Pancreas (tissue), 10 donors: Measurements from ENCODE around the gene STRN. TPM values are rescaled to one million over a fixed set of nuclear protein-coding genes. Genes with fewer than 3 reads are reported as not detected.
"Not testable (repeated sequence)": the region's sequence is repeated elsewhere in the genome, so short reads cannot be mapped to it uniquely, and the experiment has no call there.

Source experiments
- ATAC-seq, 4 donors: fragments of 200-7000 bp; cut with Tn5 transposase; one replicate each; pipeline versions ENCODE4 v1.8.0 to v1.9.1; 2020; ENCODE audit warnings: mild to moderate bottlenecking in 4 of 4, moderate library complexity in 4 of 4
- DNase-seq, 6 donors: peaks; one replicate each; pipeline ENCODE4 v3.0.0-alpha.2; 2020
- FAIRE-seq: peaks from 2 replicates; lab custom pipeline; 2012; peaks lifted over from hg19 to GRCh38; lab: Jason Lieb, UNC
- H3K27ac ChIP-seq, 4 donors: fragments of 200-600 bp; sonication (generic); 1 replicate in 3 of 4; 2 replicates in 1 of 4; pipeline versions ENCODE4 v1.5.0 to v1.8.0; 2020
- H3K27me3 ChIP-seq, 4 donors: fragments of 200-600 bp; one replicate each; pipeline ENCODE4 v1.8.0; 2021
- H3K36me3 ChIP-seq, 3 donors: fragments of 200-600 bp; sonication (generic) in 1 of 3; one replicate each; pipeline versions ENCODE4 v1.5.0 to v1.8.0; 2020 to 2021
- H3K4me1 ChIP-seq, 3 donors: fragments of 200-600 bp; one replicate each; pipeline ENCODE4 v1.8.0; 2021
- H3K4me3 ChIP-seq, 4 donors: fragments of 200-600 bp; sonication (generic) in 2 of 4; one replicate each; pipeline versions ENCODE4 v1.5.0 to v1.8.0; 2020 to 2021
- H3K9me3 ChIP-seq, 4 donors: fragments of 200-600 bp; one replicate each; pipeline ENCODE4 v1.8.0; 2021
- CTCF ChIP-seq, 4 donors: fragments of 200-600 bp; sonication (generic) in 3 of 4; IDR thresholded peaks; one replicate each; pipeline versions ENCODE4 v1.5.0 to v1.8.0; 2021; ENCODE audit warnings: antibody characterized with exemption in 4 of 4
- WGBS, 2 donors: extraction: QIAGEN DNeasy Blood & Tissue Kit; methylation state at CpG; one replicate each; pipeline ENCODE4 v1.1.7; 2013; 5-methylcytosine and 5-hydroxymethylcytosine counted together
- intact Hi-C, 3 donors: fragments of 100-400 bp; cut with DNase I; formaldehyde crosslinking; loops; one replicate each; pipeline versions ENCODE4 v1.11.1 to v1.14.2; 2022
- polyA plus RNA-seq, 2 donors: library from polyadenylated mRNA; stranded (reverse); fragments of 200-250 nt; gene quantifications; one replicate each; pipeline ENCODE4 v1.2.3, GENCODE V29; 2013
- total RNA-seq, 6 donors: library from RNA; stranded (reverse); fragmentation: NEBNext Ultra II Directional in 4 of 6; extraction: Animal tissue kit (Norgen Biotek cat#: 25700) in 4 of 6; gene quantifications; one replicate each; pipeline versions ENCODE4 v1.2.1 to v1.2.4, GENCODE V29; 2021 to 2023
- donor health status: healthy with polysubstance abuse.
- donor health status: DM: no; HTN: no; CAD: no; lungs with moderate emphysema.
- donor health status: DM: no; HTN: no; CAD: no.
- donor health status: control.
- donor health status: control.
- donor health status: Bipolar disorder and iron deficiency.
- donor health status: DM: yes; HTN: yes; CAD: no.
- donor health status: DM: no; HTN: no; CAD: no.
- donor health status: DM: no; HTN: no; CAD: no.
- donor health status: DM: yes; HTN: yes; CAD: no.

Gene STRN
- total and polyA plus RNA-seq, 8 donors: 1.8 to 16.2 (median 7.9) TPM

- Histone ChIP-seq H3K36me3 (no peaks in the 10 kb centered on the region), H3K9me3 (no peaks in the 10 kb centered on the region), H3K27ac (no peak overlapping the region), H3K27me3 (no peaks in the 10 kb centered on the region), H3K4me3 (no peak overlapping the region), H3K4me1 (peaks cover 0 to 5% (median 0%) of the 10 kb centered on the region in 3 donors)
- intact Hi-C loops: no loop called here
- ATAC-seq (no peak), FAIRE-seq (no peak), DNase-seq (no peak)
- 95% methylated on average over 2 of the region's 2 CpGs for WGBS, 2 donors
- no peak for TF ChIP-seq CTCF (IDR thresholded peaks at IDR 0.05)
These were observed 15.3 kb downstream of the STRN start for GRCh38 chr2:36951027-36951518.

- H3K27me3 ChIP-seq: no peaks in the 10 kb centered on the region
- FAIRE-seq (no peak), ATAC-seq (no peak), DNase-seq (no peak)
- no peaks in the 10 kb centered on the region for H3K9me3 ChIP-seq
- TF ChIP-seq CTCF (IDR thresholded peaks at IDR 0.05): no peak
- 74 to 86% methylated on average over 1 of the region's 1 CpG for WGBS, 2 donors
- peaks cover 0 to 5% (median 0%) of the 10 kb centered on the region in 3 donors for H3K4me1 ChIP-seq
- H3K27ac ChIP-seq: no peak overlapping the region
- intact Hi-C loops: no loop called here
- no peaks in the 10 kb centered on the region for H3K36me3 ChIP-seq
- H3K4me3 ChIP-seq: no peak overlapping the region
These were observed 16.5 kb downstream of the STRN start for GRCh38 chr2:36949845-36950244.

- 92 to 99% methylated on average over 10 of the region's 10 CpGs for WGBS, 2 donors
- ATAC-seq, H3K4me1 ChIP-seq, H3K9me3 ChIP-seq, FAIRE-seq, DNase-seq, intact Hi-C loops, H3K4me3 ChIP-seq, H3K27ac ChIP-seq, H3K36me3 ChIP-seq, H3K27me3 ChIP-seq: not testable (repeated sequence)
These were observed 21.1 kb downstream of the STRN start for GRCh38 chr2:36945240-36945639.

- Histone ChIP-seq H3K27me3 (no peaks in the 10 kb centered on the region), H3K36me3 (no peaks in the 10 kb centered on the region), H3K4me1 (no peaks in the 10 kb centered on the region), H3K27ac (no peak overlapping the region), H3K4me3 (no peak overlapping the region), H3K9me3 (no peaks in the 10 kb centered on the region)
- WGBS, 2 donors: 89 to 90% methylated on average over 4 of the region's 4 CpGs
- DNase-seq: no peak
- TF ChIP-seq CTCF (IDR thresholded peaks at IDR 0.05): no peak
- ATAC-seq: no peak
- intact Hi-C loops: no loop called here
- FAIRE-seq: no peak
These were observed 24.5 kb downstream of the STRN start for GRCh38 chr2:36941867-36942266.

GRCh38 chr2:36936526-36936925 is 29.8 kb downstream of the STRN start:
- peak; percentile 95 for FAIRE-seq
- ATAC-seq, intact Hi-C loops: not testable (repeated sequence)

GRCh38 chr2:36931688-36932087 is 34.6 kb downstream of the STRN start:
- FAIRE-seq, H3K4me1 ChIP-seq, intact Hi-C loops, H3K36me3 ChIP-seq, H3K9me3 ChIP-seq, H3K4me3 ChIP-seq, H3K27me3 ChIP-seq, DNase-seq, ATAC-seq: not testable (repeated sequence)
- WGBS, 2 donors: 96 to 97% methylated on average over 6 of the region's 6 CpGs
- H3K27ac ChIP-seq: peak overlapping the region in 2 of 4 donors; percentile 54 to 72

More at GRCh38 chr2:36936526-36936925, 29.8 kb downstream of the STRN start:
- H3K4me3 ChIP-seq, H3K36me3 ChIP-seq, H3K4me1 ChIP-seq, H3K9me3 ChIP-seq, DNase-seq, H3K27ac ChIP-seq, H3K27me3 ChIP-seq: not testable (repeated sequence)

GRCh38 chr2:36930787-36931410 is 35.4 kb downstream of the STRN start:
- peak overlapping the region; percentile 15 to 72 (median 41) for H3K27ac ChIP-seq
- DNase-seq, FAIRE-seq, ATAC-seq, H3K9me3 ChIP-seq, intact Hi-C loops, H3K36me3 ChIP-seq, H3K4me3 ChIP-seq, H3K27me3 ChIP-seq: not testable (repeated sequence)
- WGBS, 2 donors: 53 to 54% methylated on average over 7 of the region's 7 CpGs
- peaks cover 0 to 13% (median 7%) of the 10 kb centered on the region in 3 donors for H3K4me1 ChIP-seq

- ATAC-seq, intact Hi-C loops, H3K9me3 ChIP-seq, H3K4me3 ChIP-seq, DNase-seq, H3K27me3 ChIP-seq, H3K36me3 ChIP-seq: not testable (repeated sequence)
- FAIRE-seq: peak; percentile 59
- peaks cover 0 to 13% (median 7%) of the 10 kb centered on the region in 3 donors for H3K4me1 ChIP-seq
- 53 to 54% methylated on average over 5 of the region's 5 CpGs for WGBS, 2 donors
- H3K27ac ChIP-seq: peak overlapping the region in 1 of 4 donors; percentile 3
These were observed 39.9 kb downstream of the STRN start for GRCh38 chr2:36926175-36927132.

GRCh38 chr2:36922629-36923028 is 43.7 kb downstream of the STRN start:
- H3K9me3 ChIP-seq, intact Hi-C loops, H3K4me1 ChIP-seq, H3K27ac ChIP-seq, DNase-seq, H3K27me3 ChIP-seq, H3K4me3 ChIP-seq, FAIRE-seq, H3K36me3 ChIP-seq, ATAC-seq: not testable (repeated sequence)
- WGBS, 2 donors: 95 to 97% methylated on average over 10 of the region's 10 CpGs
